GM12878 (cell line): ENCODE measurements around the gene SCG2.

Experiments used
- EP300 ChIP-seq, 2 experiments: fragments of 150-350 bp in 1 of 2; IDR thresholded peaks; 2 replicates each; pipeline ENCODE4 v1.6.1; 2011 to 2012; ENCODE audit warnings: low read depth in 2 of 2, low read length in 2 of 2, borderline replicate concordance in 1 of 2, improper control_type of control experiment in 1 of 2, inconsistent platforms in 1 of 2; ENCODE audit not compliant: control insufficient read depth in 1 of 2
- MXI1 ChIP-seq: fragments of 150-350 bp; IDR thresholded peaks from 2 replicates; pipeline ENCODE4 v1.6.1; 2011; ENCODE audit warnings: low read depth, mild to moderate bottlenecking, inconsistent platforms, low read length, improper control_type of control experiment
- POLR2AphosphoS5 ChIP-seq: IDR thresholded peaks from 2 replicates; pipeline ENCODE4 v1.6.1; 2011; ENCODE audit warnings: mild to moderate bottlenecking, low read length, inconsistent platforms
- SREBF2 ChIP-seq: IDR thresholded peaks from 2 replicates; pipeline ENCODE4 v1.6.1; 2012; ENCODE audit warnings: mild to moderate bottlenecking, low read length

- TF ChIP-seq MXI1 (no peak), EP300 (IDR thresholded peaks at IDR 0.05; ENCODE audit: borderline replicate concordance in 1 of 2, control insufficient read depth in 1 of 2, low read depth in 2 of 2, low read length in 2 of 2) (no peak), SREBF2 (no peak), POLR2AphosphoS5 (no peak)
These were observed 811 bp upstream of the SCG2 start for GRCh38 chr2:223602972-223603371.
